Pancreas (tissue), 10 donors: ENCODE results near the gene NCBP2. TPM values are rescaled to one million over a fixed set of nuclear protein-coding genes. Genes with fewer than 3 reads are reported as not detected.
A peak's percentile ranks its signal among the peaks of the same experiment; 100 is the strongest.

Experiments used
- ATAC-seq, 4 donors: fragments of 200-7000 bp; cut with Tn5 transposase; one replicate each; pipeline versions ENCODE4 v1.8.0 to v1.9.1; 2020; ENCODE audit warnings: mild to moderate bottlenecking in 4 of 4, moderate library complexity in 4 of 4
- DNase-seq, 6 donors: peaks; one replicate each; pipeline ENCODE4 v3.0.0-alpha.2; 2020
- FAIRE-seq: peaks from 2 replicates; lab custom pipeline; 2012; peaks lifted over from hg19 to GRCh38; lab: Jason Lieb, UNC
- H3K27ac ChIP-seq, 4 donors: fragments of 200-600 bp; sonication (generic); 1 replicate in 3 of 4; 2 replicates in 1 of 4; pipeline versions ENCODE4 v1.5.0 to v1.8.0; 2020
- H3K27me3 ChIP-seq, 4 donors: fragments of 200-600 bp; one replicate each; pipeline ENCODE4 v1.8.0; 2021
- H3K36me3 ChIP-seq, 3 donors: fragments of 200-600 bp; sonication (generic) in 1 of 3; one replicate each; pipeline versions ENCODE4 v1.5.0 to v1.8.0; 2020 to 2021
- H3K4me1 ChIP-seq, 3 donors: fragments of 200-600 bp; one replicate each; pipeline ENCODE4 v1.8.0; 2021
- H3K4me3 ChIP-seq, 4 donors: fragments of 200-600 bp; sonication (generic) in 2 of 4; one replicate each; pipeline versions ENCODE4 v1.5.0 to v1.8.0; 2020 to 2021
- H3K9me3 ChIP-seq, 4 donors: fragments of 200-600 bp; one replicate each; pipeline ENCODE4 v1.8.0; 2021
- CTCF ChIP-seq, 4 donors: fragments of 200-600 bp; sonication (generic) in 3 of 4; IDR thresholded peaks; one replicate each; pipeline versions ENCODE4 v1.5.0 to v1.8.0; 2021; ENCODE audit warnings: antibody characterized with exemption in 4 of 4
- WGBS, 2 donors: extraction: QIAGEN DNeasy Blood & Tissue Kit; methylation state at CpG; one replicate each; pipeline ENCODE4 v1.1.7; 2013; 5-methylcytosine and 5-hydroxymethylcytosine counted together
- intact Hi-C, 3 donors: fragments of 100-400 bp; cut with DNase I; formaldehyde crosslinking; loops; one replicate each; pipeline versions ENCODE4 v1.11.1 to v1.14.2; 2022
- polyA plus RNA-seq, 2 donors: library from polyadenylated mRNA; stranded (reverse); fragments of 200-250 nt; gene quantifications; one replicate each; pipeline ENCODE4 v1.2.3, GENCODE V29; 2013
- total RNA-seq, 6 donors: library from RNA; stranded (reverse); fragmentation: NEBNext Ultra II Directional in 4 of 6; extraction: Animal tissue kit (Norgen Biotek cat#: 25700) in 4 of 6; gene quantifications; one replicate each; pipeline versions ENCODE4 v1.2.1 to v1.2.4, GENCODE V29; 2021 to 2023
- donor health status: healthy with polysubstance abuse.
- donor health status: DM: no; HTN: no; CAD: no; lungs with moderate emphysema.
- donor health status: DM: no; HTN: no; CAD: no.
- donor health status: control.
- donor health status: control.
- donor health status: Bipolar disorder and iron deficiency.
- donor health status: DM: yes; HTN: yes; CAD: no.
- donor health status: DM: no; HTN: no; CAD: no.
- donor health status: DM: no; HTN: no; CAD: no.
- donor health status: DM: yes; HTN: yes; CAD: no.

The NCBP2 gene
- total and polyA plus RNA-seq, 8 donors, result 11.7 to 30.1 (median 19.3) TPM

- no peak overlapping the region for H3K27ac ChIP-seq
- ATAC-seq (no peak), DNase-seq (no peak), FAIRE-seq (no peak)
- no peaks in the 10 kb centered on the region for H3K9me3 ChIP-seq
- WGBS, 2 donors, result 62 to 64% methylated on average over 1 of the region's 1 CpG
- TF ChIP-seq CTCF (IDR thresholded peaks at IDR 0.05), result no peak
- no peaks in the 10 kb centered on the region for H3K4me1 ChIP-seq
- intact Hi-C loops, result no loop called here
- H3K4me3 ChIP-seq, result no peak overlapping the region
- no peaks in the 10 kb centered on the region for H3K27me3 ChIP-seq
- no peaks in the 10 kb centered on the region for H3K36me3 ChIP-seq
Observed at GRCh38 chr3:196983186-196983585, 40.9 kb upstream of the NCBP2 start.

GRCh38 chr3:196981657-196982056 lies 39.3 kb upstream of the NCBP2 start:
- intact Hi-C loops, result no loop called here
- Histone ChIP-seq H3K4me1 (no peaks in the 10 kb centered on the region), H3K4me3 (no peak overlapping the region), H3K9me3 (no peaks in the 10 kb centered on the region), H3K27ac (no peak overlapping the region), H3K27me3 (no peaks in the 10 kb centered on the region), H3K36me3 (no peaks in the 10 kb centered on the region)
- FAIRE-seq, result no peak
- DNase-seq, result no peak
- ATAC-seq, result no peak
- TF ChIP-seq CTCF (IDR thresholded peaks at IDR 0.05), result no peak
- WGBS, 2 donors, result 92 to 93% methylated on average over 13 of the region's 13 CpGs

- H3K4me1 ChIP-seq, result no peaks in the 10 kb centered on the region
- TF ChIP-seq CTCF (IDR thresholded peaks at IDR 0.05), result no peak
- no peak for DNase-seq
- no peak overlapping the region for H3K27ac ChIP-seq
- intact Hi-C loops, result no loop called here
- 73 to 75% methylated on average over 10 of the region's 10 CpGs for WGBS, 2 donors
- no peaks in the 10 kb centered on the region for H3K36me3 ChIP-seq
- ATAC-seq, result peak in 2 of 4 donors; percentile 29 to 65
- FAIRE-seq, result no peak
- no peaks in the 10 kb centered on the region for H3K9me3 ChIP-seq
- H3K4me3 ChIP-seq, result no peak overlapping the region
- H3K27me3 ChIP-seq, result no peaks in the 10 kb centered on the region
Observed at GRCh38 chr3:196979545-196979944, 37.2 kb upstream of the NCBP2 start.

GRCh38 chr3:196976941-196977340 lies 34.6 kb upstream of the NCBP2 start:
- H3K9me3 ChIP-seq, result no peaks in the 10 kb centered on the region
- DNase-seq (no peak), FAIRE-seq (no peak), ATAC-seq (no peak)
- H3K27ac ChIP-seq, result no peak overlapping the region
- H3K27me3 ChIP-seq, result no peaks in the 10 kb centered on the region
- WGBS, 2 donors, result 64 to 66% methylated on average over 11 of the region's 11 CpGs
- TF ChIP-seq CTCF (IDR thresholded peaks at IDR 0.05), result no peak
- intact Hi-C loops, result no loop called here
- H3K4me1 ChIP-seq, result no peaks in the 10 kb centered on the region
- no peaks in the 10 kb centered on the region for H3K36me3 ChIP-seq
- no peak overlapping the region for H3K4me3 ChIP-seq

GRCh38 chr3:196975349-196975748 lies 33.0 kb upstream of the NCBP2 start:
- no peak for DNase-seq
- intact Hi-C loops, result no loop called here
- 60 to 79% methylated on average over 4 of the region's 4 CpGs for WGBS, 2 donors

More at GRCh38 chr3:196975349-196975748, 33.0 kb upstream of the NCBP2 start:
- Histone ChIP-seq H3K4me3 (no peak overlapping the region), H3K4me1 (no peaks in the 10 kb centered on the region), H3K27me3 (no peaks in the 10 kb centered on the region), H3K36me3 (no peaks in the 10 kb centered on the region), H3K27ac (no peak overlapping the region), H3K9me3 (no peaks in the 10 kb centered on the region)
- FAIRE-seq, result no peak
- ATAC-seq, result no peak
- TF ChIP-seq CTCF (IDR thresholded peaks at IDR 0.05), result no peak
